H4 (cell line): Measurements from ENCODE around the gene INPP4B. TPM values are rescaled to one million over a fixed set of nuclear protein-coding genes. Genes with fewer than 3 reads are reported as not detected.
"Not testable (repeated sequence)": the region's sequence is repeated elsewhere in the genome, so short reads cannot be mapped to it uniquely, and the experiment has no call there.

Experiments
- DNase-seq: peaks from one replicate; pipeline ENCODE4 v3.0.0-alpha.2; 2015; ENCODE audit warnings: low spot score
- total RNA-seq: library from RNA; depleted of rRNA; stranded (reverse); fragments of >200 nt; shearing (Covaris generic); gene quantifications from 2 replicates; pipeline ENCODE4 v1.2.3, GENCODE V29; 2014

Gene INPP4B
- total RNA-seq, 1 experiment from 2014 or later = 8.0 TPM

- DNase-seq = no peak
Observed at GRCh38 chr4:142085513-142086292, 760.4 kb downstream of the INPP4B start.

GRCh38 chr4:142083264-142083663, 762.8 kb downstream of the INPP4B start:
- no peak for DNase-seq

- no peak for DNase-seq
Observed at GRCh38 chr4:142081025-142081424, 765.1 kb downstream of the INPP4B start.

GRCh38 chr4:142079959-142080358, 766.1 kb downstream of the INPP4B start:
- DNase-seq = no peak

GRCh38 chr4:142077048-142077447, 769.1 kb downstream of the INPP4B start:
- DNase-seq = no peak

GRCh38 chr4:142068304-142068703, 777.8 kb downstream of the INPP4B start:
- not testable (repeated sequence) for DNase-seq

GRCh38 chr4:142066562-142066961, 779.5 kb downstream of the INPP4B start:
- not testable (repeated sequence) for DNase-seq

- no peak for DNase-seq
Observed at GRCh38 chr4:142065086-142065647, 780.9 kb downstream of the INPP4B start.

GRCh38 chr4:142064181-142064580, 781.9 kb downstream of the INPP4B start:
- DNase-seq = no peak

- no peak for DNase-seq
Observed at GRCh38 chr4:142045996-142046395, 800.1 kb downstream of the INPP4B start.

- DNase-seq = peak; percentile 8
Observed at GRCh38 chr4:142044271-142044670, 801.8 kb downstream of the INPP4B start.

- peak; percentile 10 for DNase-seq
Observed at GRCh38 chr4:142043509-142043908, 802.6 kb downstream of the INPP4B start.

GRCh38 chr4:142041788-142042187, 804.3 kb downstream of the INPP4B start:
- no peak for DNase-seq

GRCh38 chr4:142040043-142040442, 806.1 kb downstream of the INPP4B start:
- no peak for DNase-seq

- DNase-seq = no peak
Observed at GRCh38 chr4:142036795-142037583, 809.1 kb downstream of the INPP4B start.

GRCh38 chr4:142035566-142035965, 810.5 kb downstream of the INPP4B start:
- no peak for DNase-seq

- DNase-seq = no peak
Observed at GRCh38 chr4:142034101-142034500, 812.0 kb downstream of the INPP4B start.

GRCh38 chr4:142030010-142030409, 816.1 kb downstream of the INPP4B start:
- DNase-seq = no peak

GRCh38 chr4:142021761-142022160, 824.3 kb downstream of the INPP4B start:
- DNase-seq = no peak

- no peak for DNase-seq
Observed at GRCh38 chr4:142021181-142021580, 824.9 kb downstream of the INPP4B start.

- no peak for DNase-seq
Observed at GRCh38 chr4:142016031-142016430, 830.1 kb downstream of the INPP4B start.

- DNase-seq = no peak
Observed at GRCh38 chr4:142009751-142010150, 836.4 kb downstream of the INPP4B start.

- no peak for DNase-seq
Observed at GRCh38 chr4:142005519-142005918, 840.6 kb downstream of the INPP4B start.
